ENCODE measurements around the gene ARMH3.

GRCh38 chr10:101961591-101962498 lies 94.1 kb downstream of the ARMH3 start:
- TF ChIP-seq EZH2 (optimal IDR thresholded peaks at IDR 0.05; ENCODE audit: low read depth, low read length) (no peak), CTCF (IDR thresholded peaks at IDR 0.05; ENCODE audit: low read length) (no peak), EZH2phosphoT487 (IDR thresholded peaks at IDR 0.05; ENCODE audit: low read length) (no peak)
